NCI-H1694 (cell line): ENCODE data around the gene MACF1.

ENCODE experiments used
- DNase-seq: peaks from one replicate; lab custom pipeline; 2025; lab: John Stamatoyannopoulos, UW

Gene MACF1

DNA sequence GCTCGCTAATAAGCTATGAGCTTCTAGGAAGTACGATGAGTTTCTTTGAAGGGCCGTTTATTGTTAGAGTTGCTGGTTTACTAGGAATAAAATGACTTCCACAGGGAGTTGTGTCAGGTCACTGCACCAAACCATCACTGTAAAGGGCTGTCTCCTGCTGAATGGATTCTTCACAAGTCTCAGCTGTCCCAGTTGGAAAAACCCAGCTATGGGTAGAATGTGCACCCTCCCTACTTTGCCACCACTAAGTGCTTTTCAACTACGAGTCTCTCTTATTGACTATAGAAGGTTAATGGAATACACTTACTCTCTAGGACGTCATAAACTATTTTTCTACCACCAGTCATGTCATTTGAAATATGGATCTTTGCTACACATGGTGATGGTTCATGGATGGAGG, 192.2 kb downstream of the MACF1 start:
- no peak for DNase-seq

DNA sequence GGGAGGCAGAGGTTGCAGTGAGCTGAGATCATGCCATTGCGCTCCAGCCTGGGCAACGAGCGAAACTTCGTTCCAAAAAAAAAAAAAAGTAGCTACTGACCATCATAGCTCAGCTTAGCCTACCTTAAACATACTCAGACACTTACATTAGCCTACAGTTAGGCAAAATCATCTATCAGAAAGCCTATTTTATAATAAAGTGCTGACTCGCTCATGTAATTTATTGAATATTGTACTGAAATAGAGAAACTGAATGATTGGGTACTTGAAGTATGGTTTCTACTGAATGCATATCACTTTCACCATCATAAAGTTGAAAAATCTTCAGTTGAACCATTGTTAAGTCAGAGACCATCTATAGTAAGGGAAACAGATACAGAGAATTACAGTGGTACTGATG, 193.0 kb downstream of the MACF1 start:
- no peak for DNase-seq

DNA sequence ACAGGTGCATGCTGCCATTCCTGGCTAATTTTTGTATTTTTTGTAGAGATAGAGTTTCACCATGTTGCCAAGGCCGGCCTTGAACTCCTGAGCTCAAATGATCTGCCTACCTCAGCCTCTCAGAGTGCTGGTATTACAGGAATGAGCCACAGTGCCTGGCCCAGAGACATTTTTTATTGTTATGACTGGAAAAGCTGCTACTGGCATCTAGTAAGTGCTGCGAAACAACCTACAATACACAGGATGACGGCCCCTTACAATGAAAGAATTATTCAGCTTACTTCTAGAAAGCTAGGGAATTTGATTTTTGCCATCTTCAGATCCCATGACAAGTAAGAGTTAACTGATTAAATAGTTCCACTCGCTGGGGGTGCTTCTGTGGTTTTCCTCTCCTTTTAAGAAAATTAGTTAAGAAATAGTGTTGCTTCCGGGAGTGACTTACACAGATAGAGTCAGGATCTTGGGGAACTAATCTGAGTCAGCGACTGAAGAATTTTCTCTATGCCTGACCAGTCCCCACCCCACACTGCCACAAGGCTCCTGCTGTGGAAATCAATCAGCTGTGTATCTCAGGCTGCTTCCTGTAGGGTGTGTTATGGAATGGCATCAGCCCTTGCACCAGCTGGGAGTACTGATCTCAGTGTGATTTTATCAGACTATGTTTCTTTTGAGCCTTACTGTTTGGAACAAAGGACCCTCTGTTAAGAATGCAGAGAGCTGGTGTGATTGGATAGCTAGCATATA, 194.0 kb downstream of the MACF1 start:
- no peak for DNase-seq

DNA sequence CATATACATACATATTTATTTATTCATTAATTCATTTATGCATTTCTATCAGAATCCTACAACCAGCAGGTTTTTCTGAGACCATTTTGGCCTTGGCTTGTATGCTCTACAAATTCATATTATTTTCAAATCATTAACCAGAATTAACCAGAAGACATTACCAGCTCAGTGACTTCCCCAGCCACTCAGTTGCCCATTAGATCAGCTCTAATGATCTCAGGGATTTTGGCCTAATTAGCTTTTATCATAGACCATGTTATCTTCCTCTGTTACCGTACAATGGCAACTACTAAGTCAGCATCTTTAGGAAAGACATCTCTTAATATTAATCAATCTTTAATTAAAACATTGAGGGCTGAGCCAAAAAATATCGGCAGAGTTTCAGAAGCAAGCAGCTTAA, 196.6 kb downstream of the MACF1 start:
- no peak for DNase-seq

DNA sequence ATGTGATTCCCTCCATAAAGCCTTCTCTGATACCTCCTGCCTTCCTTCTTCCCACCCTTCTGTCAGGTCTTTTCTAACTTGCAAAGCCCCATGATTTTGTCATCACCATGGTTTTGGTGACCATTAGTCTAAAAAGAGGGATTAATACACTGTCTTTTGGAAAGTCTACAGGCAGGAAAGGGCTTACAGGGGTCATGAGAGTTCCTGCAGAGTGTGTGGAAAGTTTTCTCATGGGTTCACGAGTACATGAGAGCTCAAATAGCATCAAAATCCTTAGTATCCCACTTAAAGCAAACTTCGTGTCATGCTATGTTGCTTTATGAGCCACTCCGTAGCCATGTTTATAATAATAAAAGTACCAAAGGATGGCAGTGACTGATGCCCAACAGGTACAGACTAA, 200.4 kb downstream of the MACF1 start:
- DNase-seq, result no peak

DNA sequence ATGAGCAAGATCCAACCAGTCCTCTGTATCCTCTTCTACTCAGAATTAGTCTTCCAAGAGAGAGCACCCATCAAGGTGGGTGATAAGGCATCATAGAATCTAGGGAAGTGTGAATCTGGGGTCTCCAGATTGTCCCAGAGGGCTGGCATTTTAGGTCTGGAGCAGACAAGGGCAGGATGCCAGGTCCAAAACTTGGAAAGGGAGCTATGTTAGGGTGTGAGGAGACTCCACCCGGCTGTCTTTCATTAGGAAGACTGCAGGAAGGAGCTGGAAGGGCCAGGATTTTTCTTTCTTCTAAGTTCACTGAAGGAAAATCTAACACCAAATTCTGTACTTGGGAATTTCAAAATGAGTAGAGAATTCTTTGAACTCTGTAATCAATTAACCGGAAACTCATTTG, 200.9 kb downstream of the MACF1 start:
- peak; percentile 97 for DNase-seq

DNA sequence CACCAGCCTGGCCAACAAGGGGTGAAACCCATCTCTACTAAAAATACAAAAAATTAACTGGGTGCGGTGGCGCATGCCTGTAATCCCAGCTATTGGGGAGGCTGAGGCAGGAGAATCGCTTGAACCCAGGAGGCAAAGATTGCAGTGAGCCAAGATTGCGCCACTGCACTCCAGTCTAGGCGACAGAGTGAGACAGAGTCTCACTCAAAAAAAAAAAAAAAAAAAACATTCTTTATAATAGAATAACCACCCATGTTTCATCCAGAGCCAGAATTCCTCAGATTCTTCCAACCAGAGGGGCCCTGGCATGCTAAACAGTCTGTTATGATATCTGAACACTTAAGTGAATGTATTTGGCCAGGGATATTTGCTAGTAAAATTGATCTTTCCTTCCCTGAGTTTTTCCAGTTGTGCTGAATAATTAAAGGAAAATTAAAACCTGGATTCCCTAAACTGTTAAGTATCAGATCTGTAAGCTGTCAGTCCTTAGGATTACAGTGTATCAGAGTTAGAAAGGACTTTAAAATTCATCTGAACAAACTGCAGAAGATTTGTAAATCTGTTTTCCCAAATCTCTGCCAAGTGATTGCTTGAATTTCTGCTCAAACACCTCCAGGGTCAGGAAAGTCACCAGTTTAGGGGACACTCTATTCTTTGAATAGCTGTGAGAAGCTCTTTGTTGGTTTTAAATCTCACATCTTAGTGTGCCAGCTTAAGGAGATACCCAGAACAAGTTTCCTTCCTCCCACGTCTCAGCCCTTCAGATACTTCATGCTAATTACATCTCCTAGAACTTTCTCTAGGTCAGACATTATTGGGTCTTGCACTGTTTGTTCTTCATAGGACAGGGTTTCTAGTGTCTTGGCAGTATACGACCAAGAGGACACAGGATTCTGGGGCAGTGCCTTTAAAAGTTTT, 202.3 kb downstream of the MACF1 start:
- no peak for DNase-seq

DNA sequence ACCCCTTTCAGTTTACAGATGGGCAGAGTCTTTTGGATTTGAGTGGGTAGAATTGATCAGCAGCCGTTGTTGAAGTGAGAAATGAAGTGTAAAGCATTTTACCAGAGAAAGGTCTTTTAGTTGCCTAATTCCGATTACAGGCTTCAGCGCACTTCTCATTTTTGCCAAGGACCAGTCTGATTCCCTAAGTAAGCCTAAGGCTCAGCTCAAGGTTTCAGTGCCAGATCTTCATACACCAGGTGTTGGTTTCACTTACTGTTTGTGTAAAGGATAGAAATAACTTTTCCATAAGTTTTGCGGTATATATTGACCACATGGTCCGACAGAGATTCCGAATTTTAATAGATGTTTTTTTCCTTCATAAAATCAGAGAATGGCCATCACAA, 203.0 kb downstream of the MACF1 start:
- DNase-seq, result peak; percentile 93

DNA sequence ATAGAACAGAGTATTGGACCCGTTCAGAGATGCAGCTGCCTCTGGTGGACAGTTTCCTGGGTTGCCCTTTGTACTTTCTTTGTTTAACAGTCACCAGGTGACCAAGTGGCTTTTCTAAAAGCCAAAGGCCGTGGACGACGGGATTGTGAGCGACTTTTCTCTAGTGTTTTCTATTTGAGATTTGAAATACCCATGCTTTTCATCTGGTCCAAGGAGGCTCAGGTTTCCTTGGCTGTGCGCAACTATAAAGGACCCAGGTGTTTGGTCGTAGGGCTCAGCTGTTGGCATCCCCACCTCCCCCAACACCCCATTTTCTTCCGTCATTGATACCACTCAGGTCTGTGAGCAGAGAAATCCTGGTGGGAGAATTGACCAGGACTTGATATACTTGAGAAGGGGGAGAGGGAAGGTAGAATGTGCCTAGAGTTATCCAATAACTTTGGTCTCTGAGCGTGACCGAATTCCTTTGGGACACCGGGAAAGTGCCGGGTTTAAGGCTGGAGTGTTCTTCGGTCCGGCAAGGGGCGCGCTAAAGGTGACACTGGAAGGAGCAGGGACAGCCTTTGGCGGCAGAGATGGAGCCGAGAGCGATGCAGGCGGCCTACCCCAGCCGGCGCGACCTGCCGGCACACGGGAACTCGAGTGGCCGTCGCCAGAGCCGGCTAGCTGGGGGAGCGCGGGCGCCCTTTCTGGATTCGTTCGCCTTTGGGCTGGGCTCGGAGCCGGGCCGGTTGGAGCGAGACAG, 203.6 kb downstream of the MACF1 start:
- DNase-seq, result no peak

DNA sequence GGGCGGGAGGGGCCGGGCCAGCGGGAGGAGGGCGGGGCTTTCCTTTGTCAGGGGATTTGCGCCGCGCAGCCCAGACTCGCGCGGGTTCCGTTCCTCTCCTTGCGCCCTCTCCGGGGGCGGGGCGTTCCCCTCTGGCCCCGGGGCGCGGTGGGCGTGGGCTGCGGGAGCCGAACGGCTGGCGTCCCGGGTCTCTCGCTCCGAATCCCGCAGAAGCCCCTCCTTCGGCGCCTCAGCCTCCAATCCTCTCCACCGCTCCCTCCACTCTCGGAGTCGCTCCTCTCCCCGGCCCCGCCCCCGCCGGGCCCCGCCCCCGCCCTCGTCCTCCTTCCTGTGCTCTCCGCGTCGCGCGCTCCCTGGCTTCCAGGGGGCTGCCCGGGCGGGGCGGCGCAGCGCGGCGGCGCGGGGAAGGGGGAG, 204.2 kb downstream of the MACF1 start:
- peak; percentile 100 for DNase-seq

DNA sequence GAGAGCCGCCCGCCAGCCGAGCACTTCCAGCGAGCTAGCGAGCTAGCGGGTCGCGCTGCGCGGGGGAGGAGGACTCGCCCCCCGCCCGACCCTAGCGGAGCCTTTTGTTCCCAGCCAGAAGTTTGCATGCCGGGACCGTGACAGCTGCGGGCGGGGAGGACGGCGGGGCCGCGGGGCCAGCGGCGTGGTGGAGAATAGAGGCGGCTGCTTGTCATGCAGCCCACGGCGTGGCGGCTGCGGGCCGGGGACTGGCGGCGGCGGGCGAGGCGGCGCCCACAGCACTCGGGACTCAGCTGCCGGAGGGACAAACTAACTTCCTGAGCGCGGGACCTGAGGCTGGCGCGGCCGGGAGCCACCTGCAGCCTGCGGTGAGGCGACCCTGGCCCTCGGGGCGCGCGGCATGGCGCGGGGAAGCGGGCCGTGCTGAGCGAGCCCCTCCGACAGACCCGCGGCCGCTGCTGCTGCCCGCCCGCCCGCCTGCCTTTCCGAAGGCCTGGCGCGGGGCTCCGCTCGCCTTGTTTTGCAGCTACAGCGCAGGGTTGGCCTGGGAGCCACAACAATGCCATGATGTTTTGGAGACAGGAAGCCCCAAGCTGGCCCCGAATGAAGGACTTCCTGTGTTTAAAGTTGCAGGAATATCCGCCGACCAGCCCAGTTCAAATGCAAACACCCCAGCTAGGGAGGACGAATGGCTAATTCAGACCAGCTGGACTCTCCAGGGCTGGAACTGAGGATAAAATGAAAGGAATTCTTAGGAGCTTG, 204.7 kb downstream of the MACF1 start:
- peak; percentile 98 for DNase-seq

DNA sequence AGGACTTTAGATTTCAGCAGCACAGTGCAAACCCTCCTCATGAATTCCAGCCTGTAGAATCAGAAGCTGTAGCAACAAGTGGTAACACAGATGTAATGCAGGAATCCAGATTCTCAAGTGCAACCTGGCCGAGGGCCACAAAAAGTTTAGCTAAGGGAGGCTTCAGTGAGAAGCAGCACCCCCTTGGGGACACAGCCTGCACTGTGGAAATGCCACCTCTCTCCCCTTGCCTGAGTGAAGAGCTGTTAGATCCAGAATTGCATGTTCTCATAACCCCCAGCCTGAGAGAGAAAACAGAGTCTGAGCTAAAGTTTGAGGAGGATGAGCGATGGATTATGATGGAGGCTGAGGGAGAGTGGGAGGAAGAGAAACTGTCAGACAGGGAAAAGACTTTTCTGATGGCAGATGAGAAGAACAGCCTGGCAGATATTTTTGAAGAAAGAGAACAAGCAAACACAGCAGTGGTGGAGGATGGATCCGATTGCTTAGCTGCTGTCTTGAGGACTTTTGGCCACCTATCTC, 206.5 kb downstream of the MACF1 start:
- peak; percentile 100 for DNase-seq

DNA sequence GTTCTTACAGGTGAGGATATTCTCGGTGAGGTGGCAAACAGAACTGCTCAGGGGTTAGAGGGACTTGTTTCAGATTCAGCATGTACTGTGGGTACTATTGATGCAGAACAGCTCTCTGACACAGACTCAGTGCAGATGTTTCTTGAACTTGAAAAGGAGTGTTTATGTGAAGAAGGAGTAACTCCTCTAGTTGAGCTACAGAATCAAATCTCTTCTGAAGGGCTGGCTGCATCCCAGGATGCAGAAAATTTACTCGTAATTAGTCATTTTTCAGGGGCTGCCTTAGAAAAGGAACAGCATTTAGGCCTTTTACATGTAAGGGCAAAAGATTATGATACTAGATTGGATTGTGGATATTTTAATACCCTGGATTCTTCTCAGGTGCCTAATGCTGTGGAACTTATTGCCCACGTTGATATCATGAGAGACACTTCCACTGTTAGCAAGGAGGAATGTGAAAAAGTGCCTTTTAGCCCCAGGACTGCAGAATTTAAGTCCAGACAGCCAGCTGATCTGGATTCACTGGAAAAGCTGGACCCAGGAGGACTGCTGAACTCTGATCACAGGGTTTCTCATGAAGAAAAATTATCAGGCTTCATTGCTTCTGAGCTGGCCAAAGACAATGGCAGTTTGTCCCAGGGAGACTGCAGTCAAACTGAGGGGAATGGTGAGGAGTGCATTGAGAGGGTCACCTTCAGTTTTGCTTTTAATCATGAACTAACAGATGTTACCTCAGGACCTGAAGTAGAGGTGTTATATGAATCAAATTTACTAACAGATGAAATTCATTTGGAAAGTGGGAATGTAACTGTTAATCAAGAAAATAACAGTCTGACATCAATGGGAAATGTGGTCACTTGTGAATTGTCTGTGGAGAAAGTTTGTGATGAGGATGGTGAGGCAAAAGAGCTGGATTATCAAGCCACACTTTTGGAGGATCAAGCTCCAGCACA, 207.3 kb downstream of the MACF1 start:
- DNase-seq, result no peak

DNA sequence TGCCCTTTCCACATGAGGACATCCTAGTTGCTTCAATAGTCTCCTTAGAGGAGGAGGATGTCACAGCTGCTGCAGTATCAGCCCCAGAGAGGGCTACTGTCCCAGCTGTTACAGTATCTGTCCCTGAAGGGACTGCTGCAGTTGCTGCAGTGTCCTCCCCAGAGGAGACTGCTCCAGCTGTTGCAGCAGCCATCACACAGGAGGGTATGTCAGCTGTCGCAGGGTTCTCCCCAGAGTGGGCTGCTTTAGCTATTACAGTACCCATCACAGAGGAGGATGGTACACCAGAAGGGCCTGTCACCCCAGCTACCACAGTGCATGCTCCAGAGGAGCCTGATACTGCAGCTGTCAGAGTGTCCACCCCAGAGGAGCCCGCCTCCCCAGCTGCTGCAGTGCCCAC, 208.4 kb downstream of the MACF1 start:
- DNase-seq, result no peak

DNA sequence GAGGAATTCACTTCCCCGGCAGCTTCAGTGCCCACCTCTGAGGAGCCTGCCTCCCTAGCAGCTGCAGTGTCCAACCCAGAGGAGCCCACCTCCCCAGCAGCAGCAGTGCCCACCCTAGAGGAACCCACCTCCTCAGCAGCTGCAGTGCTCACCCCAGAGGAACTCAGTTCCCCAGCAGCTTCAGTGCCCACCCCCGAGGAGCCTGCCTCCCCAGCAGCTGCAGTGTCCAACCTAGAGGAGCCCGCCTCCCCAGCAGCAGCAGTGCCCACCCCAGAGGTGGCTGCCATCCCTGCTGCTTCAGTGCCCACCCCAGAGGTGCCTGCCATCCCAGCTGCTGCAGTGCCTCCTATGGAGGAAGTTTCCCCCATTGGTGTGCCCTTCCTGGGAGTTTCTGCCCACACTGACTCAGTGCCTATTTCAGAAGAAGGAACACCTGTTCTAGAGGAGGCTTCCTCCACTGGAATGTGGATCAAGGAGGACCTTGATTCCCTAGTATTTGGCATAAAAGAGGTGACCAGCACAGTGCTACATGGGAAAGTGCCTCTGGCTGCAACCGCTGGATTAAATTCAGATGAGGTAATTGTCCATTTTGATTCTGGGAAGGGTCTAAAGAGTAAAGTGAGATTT, 209.5 kb downstream of the MACF1 start:
- no peak for DNase-seq

DNA sequence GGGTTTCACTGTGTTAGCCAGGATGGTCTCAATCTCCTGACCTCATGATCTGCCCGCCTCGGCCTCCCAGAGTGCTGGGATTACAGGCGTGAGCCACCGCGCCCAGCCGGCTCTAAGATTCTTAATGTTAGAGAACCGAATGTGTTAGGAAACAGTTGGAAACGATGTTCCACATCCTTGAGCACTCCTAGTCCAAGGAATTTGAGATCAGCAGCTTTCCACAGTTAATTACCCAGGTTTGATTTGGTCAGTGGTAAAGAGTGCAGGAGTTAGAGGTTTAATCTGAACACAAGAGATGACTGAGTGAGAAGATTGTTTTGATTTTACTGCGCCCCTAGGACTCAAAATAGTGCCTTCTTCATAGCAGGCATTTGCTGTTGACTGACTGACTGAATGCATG, 211.1 kb downstream of the MACF1 start:
- no peak for DNase-seq

DNA sequence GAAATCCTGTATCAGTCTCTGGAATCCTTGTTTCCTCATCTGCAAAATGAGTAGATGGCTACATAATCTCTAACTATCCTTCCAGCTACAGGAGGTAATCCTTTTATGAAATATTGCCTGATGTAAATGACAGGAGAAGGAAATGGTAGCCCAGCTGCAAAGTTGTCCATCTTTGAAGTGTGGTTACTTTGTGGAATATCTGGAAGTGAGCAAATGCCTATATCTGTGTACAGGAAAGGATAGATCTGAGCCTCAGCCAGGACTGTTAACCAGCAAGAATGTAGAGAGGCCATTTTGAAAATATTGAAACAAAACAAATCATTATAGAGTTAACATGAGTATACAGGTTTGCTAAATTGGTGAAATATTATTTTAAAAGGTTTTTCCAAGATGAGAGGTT, 212.1 kb downstream of the MACF1 start:
- no peak for DNase-seq

DNA sequence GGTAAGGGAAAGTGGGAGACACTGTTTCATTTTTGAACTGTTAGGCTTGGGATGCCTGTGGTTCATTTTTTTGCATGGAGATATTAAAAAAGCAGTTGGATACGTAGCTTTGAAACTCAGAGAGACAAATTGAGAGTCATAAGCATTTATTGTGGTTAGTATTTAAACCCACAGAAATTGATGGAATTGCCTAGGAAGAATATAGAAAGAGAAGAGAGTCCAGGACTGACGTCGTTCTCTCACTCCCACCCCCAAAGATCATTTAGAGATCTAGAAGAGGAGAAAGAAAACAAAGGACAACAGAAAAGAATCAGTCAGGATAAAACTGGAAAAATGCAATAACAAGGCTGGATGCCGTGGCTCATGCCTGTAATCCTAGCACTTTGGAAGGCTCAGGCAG, 213.7 kb downstream of the MACF1 start:
- no peak for DNase-seq

DNA sequence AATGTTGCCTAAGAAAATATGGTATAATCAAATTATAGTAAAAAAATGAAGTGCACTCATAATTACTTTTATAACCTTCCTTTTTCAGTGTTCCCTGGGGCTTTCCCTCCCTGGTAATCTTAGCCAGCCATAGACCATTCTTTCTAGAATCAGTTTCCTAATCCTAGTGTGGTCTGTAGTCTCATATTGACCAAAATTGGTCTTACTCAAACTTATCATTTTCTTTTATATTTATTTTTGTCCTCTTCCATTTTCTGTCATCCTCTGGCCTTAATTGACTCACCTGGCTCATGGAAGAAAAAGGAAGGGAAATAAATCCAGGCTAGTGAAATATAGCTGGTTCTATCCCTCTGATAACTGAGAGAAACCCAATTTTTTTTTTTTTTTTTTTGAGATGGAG, 216.0 kb downstream of the MACF1 start:
- DNase-seq, result no peak

DNA sequence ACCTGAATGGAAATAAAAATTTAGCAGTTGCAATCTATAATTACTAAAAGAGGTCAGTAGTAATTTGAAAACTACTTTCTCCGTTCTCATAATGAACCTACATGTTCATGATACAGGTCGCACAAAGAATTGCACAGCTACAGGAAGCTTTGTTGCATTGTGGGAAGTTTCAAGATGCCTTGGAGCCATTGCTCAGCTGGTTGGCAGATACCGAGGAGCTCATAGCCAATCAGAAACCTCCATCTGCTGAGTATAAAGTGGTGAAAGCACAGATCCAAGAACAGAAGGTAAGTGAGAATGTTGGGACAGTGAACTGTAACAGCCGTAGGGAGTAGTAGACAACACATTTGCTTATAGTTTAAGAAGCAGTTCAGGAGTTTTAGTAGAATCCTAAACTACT, 218.1 kb downstream of the MACF1 start:
- no peak for DNase-seq
